HCT116 (cell line): ENCODE data around the gene NDUFA8.

Experiments used
- CBX3 ChIP-seq: IDR thresholded peaks from 2 replicates; pipeline ENCODE4 v1.6.1; 2012; ENCODE audit warnings: low read depth
- CTCF ChIP-seq, 3 experiments: fragments of 200-600 bp in 1 of 3; sonication (generic) in 1 of 3; IDR thresholded peaks in 2 of 3; conservative IDR thresholded peaks in 1 of 3; 2 replicates each; pipeline ENCODE4 v1.5.1; 2012 to 2017; ENCODE audit warnings: low read depth in 2 of 3, low read length in 2 of 3, antibody characterized with exemption in 1 of 3, borderline replicate concordance in 1 of 3, control low read depth in 1 of 3, mild to moderate bottlenecking in 1 of 3, mixed read lengths in 1 of 3, mixed run types in 1 of 3, moderate library complexity in 1 of 3; ENCODE audit not compliant: insufficient read depth in 1 of 3
- EZH2phosphoT487 ChIP-seq: fragments of 200-600 bp; IDR thresholded peaks from 2 replicates; pipeline ENCODE4 v1.6.1; 2018; ENCODE audit warnings: antibody characterized with exemption, borderline replicate concordance
- MAX ChIP-seq: IDR thresholded peaks from 2 replicates; pipeline ENCODE4 v1.6.1; 2012
- POLR2A ChIP-seq: IDR thresholded peaks from 2 replicates; pipeline ENCODE4 v1.7.0; 2011; ENCODE audit warnings: borderline replicate concordance; ENCODE audit not compliant: insufficient read depth, insufficient read length; ENCODE audit errors: extremely low read depth
- ZNF274 ChIP-seq: fragments of 200-500 bp; sonication (Bioruptor generic); IDR thresholded peaks from 2 replicates; pipeline ENCODE4 v1.6.1; 2014; ENCODE audit warnings: mild to moderate bottlenecking, low read depth, low read length, inconsistent platforms

GRCh38 chr9:122172131-122172530 is 12.6 kb upstream of the NDUFA8 start:
- no peak for TF ChIP-seq CTCF (IDR thresholded peaks at IDR 0.05 in 2 of 3, conservative IDR thresholded peaks at IDR 0.05 in 1 of 3; ENCODE audit: borderline replicate concordance in 1 of 3, insufficient read depth in 1 of 3, low read depth in 2 of 3, low read length in 2 of 3)
- no peak for TF ChIP-seq EZH2phosphoT487
- no peak for TF ChIP-seq MAX
- TF ChIP-seq POLR2A = no peak
- TF ChIP-seq CBX3 = no peak
- TF ChIP-seq ZNF274 = no peak
